IMR-90 (cell line): ENCODE data around the gene HSD17B4. TPM values are rescaled to one million over a fixed set of nuclear protein-coding genes. Genes with fewer than 3 reads are reported as not detected.

Source experiments
- ATAC-seq: fragments of 200-7000 bp; cut with Tn5 transposase; 2 replicates; pipeline ENCODE4 v1.9.1; 2020; ENCODE audit warnings: low read depth, mild to moderate bottlenecking, moderate library complexity
- BruUV-seq: library from RNA; stranded (reverse); fragments of 400-500 nt; replicated peaks from 2 replicates; lab custom pipeline; 2021; lab: Mats Ljungman, UMichigan
- CTCF ChIA-PET: fragments of 300-600 bp; formaldehyde crosslinking; extraction: SDS; loops from one replicate; lab custom pipeline; 2021; ENCODE audit warnings: antibody characterized with exemption; lab: Yijun Ruan, JAX
- POLR2A ChIA-PET: fragments of 300-600 bp; sonication (Branson Sonifier 250); formaldehyde crosslinking; loops from one replicate; lab custom pipeline; 2022; ENCODE audit warnings: antibody characterized with exemption; ENCODE audit not compliant: unreplicated experiment; lab: Charles Lee
- DNase-seq: peaks from one replicate; pipeline ENCODE4 v3.0.0; 2013
- H2AFZ ChIP-seq: replicated peaks from 2 replicates; pipeline ENCODE3; 2013; ENCODE audit warnings: low read length, mild to moderate bottlenecking; ENCODE audit not compliant: poor library complexity
- H2AK5ac ChIP-seq: 2 replicates; pipeline ENCODE4 v1.6.1; 2013; ENCODE audit warnings: low read depth, low read length, inconsistent platforms
- H2AK9ac ChIP-seq: replicated peaks from 2 replicates; pipeline ENCODE3; 2013; ENCODE audit warnings: mild to moderate bottlenecking, low read depth, low read length, moderate library complexity; ENCODE audit not compliant: poor library complexity
- H2BK120ac ChIP-seq: 2 replicates; pipeline ENCODE4 v1.6.1; 2013; ENCODE audit warnings: low read depth, low read length, inconsistent platforms
- H2BK15ac ChIP-seq: 3 replicates; pipeline ENCODE4 v1.6.1; 2013; ENCODE audit warnings: low read depth, low read length, inconsistent platforms
- H2BK20ac ChIP-seq: 2 replicates; pipeline ENCODE4 v1.6.1; 2013; ENCODE audit warnings: low read depth, mild to moderate bottlenecking, inconsistent platforms, low read length, moderate library complexity
- H2BK5ac ChIP-seq: 2 replicates; pipeline ENCODE4 v1.6.1; 2013; ENCODE audit warnings: mild to moderate bottlenecking, low read depth, low read length, inconsistent platforms; ENCODE audit not compliant: poor library complexity, severe bottlenecking
- H3K14ac ChIP-seq: replicated peaks from 2 replicates; pipeline ENCODE4 v1.6.1; 2013; ENCODE audit warnings: low read depth, low read length, inconsistent platforms
- H3K18ac ChIP-seq: 2 replicates; pipeline ENCODE4 v1.6.1; 2013; ENCODE audit warnings: low read depth, low read length, control low read depth
- H3K23ac ChIP-seq: 2 replicates; pipeline ENCODE4 v1.6.1; 2013; ENCODE audit warnings: low read depth, low read length, inconsistent platforms
- H3K27ac ChIP-seq: 2 replicates; pipeline ENCODE4 v1.5.1; 2013; ENCODE audit warnings: mild to moderate bottlenecking, control low read depth, low read length; ENCODE audit not compliant: insufficient read depth
- H3K27me3 ChIP-seq: 2 replicates; pipeline ENCODE4 v1.6.1; 2013; ENCODE audit warnings: low read length; ENCODE audit not compliant: control insufficient read depth, insufficient read depth
- H3K36me3 ChIP-seq: 2 replicates; pipeline ENCODE4 v1.6.1; 2013; ENCODE audit warnings: low read length, mixed read lengths; ENCODE audit not compliant: control insufficient read depth, insufficient read depth
- H3K4ac ChIP-seq: 2 replicates; pipeline ENCODE4 v1.6.1; 2013; ENCODE audit warnings: low read depth, low read length, inconsistent platforms
- H3K4me1 ChIP-seq: 2 replicates; pipeline ENCODE4 v1.6.1; 2013; ENCODE audit warnings: low read length, mixed read lengths; ENCODE audit not compliant: control insufficient read depth, insufficient read depth
- H3K4me2 ChIP-seq: 2 replicates; pipeline ENCODE4 v1.6.1; 2013; ENCODE audit warnings: low read depth, mild to moderate bottlenecking, control low read depth, low read length, moderate library complexity
- H3K4me3 ChIP-seq: 2 replicates; pipeline ENCODE4 v1.5.1; 2013; ENCODE audit warnings: low read depth, mild to moderate bottlenecking, control low read depth, low read length, moderate library complexity; ENCODE audit not compliant: insufficient read depth
- H3K56ac ChIP-seq: 2 replicates; pipeline ENCODE4 v1.6.1; 2013; ENCODE audit warnings: low read length, inconsistent platforms; ENCODE audit not compliant: insufficient read depth; ENCODE audit errors: extremely low read depth
- H3K79me1 ChIP-seq, 2 experiments: 2 replicates each; pipeline ENCODE4 v1.6.1; 2013; ENCODE audit warnings: low read length in 2 of 2, inconsistent platforms in 1 of 2, low read depth in 1 of 2
- H3K9ac ChIP-seq: 2 replicates; pipeline ENCODE4 v1.6.1; 2013; ENCODE audit warnings: low read depth, low read length, control low read depth
- H3K9me1 ChIP-seq: 2 replicates; pipeline ENCODE4 v1.6.1; 2013; ENCODE audit warnings: low read length, inconsistent platforms; ENCODE audit not compliant: insufficient read depth
- H3K9me3 ChIP-seq: 2 replicates; pipeline ENCODE4 v1.6.1; 2013; ENCODE audit warnings: low read length; ENCODE audit not compliant: control insufficient read depth, insufficient read depth
- H4K20me1 ChIP-seq: 2 replicates; pipeline ENCODE4 v1.6.1; 2013; ENCODE audit warnings: low read length, inconsistent platforms; ENCODE audit not compliant: insufficient read depth
- H4K5ac ChIP-seq: 2 replicates; pipeline ENCODE4 v1.6.1; 2013; ENCODE audit warnings: mild to moderate bottlenecking, low read depth, low read length, control low read depth
- H4K8ac ChIP-seq, 2 experiments: 2 replicates each; pipeline ENCODE4 v1.6.1; 2013; ENCODE audit warnings: low read depth in 2 of 2, low read length in 2 of 2, control low read depth in 1 of 2, inconsistent platforms in 1 of 2
- H4K91ac ChIP-seq: 2 replicates; pipeline ENCODE4 v1.6.1; 2013; ENCODE audit warnings: low read depth, low read length, inconsistent platforms; ENCODE audit not compliant: insufficient read depth
- BHLHE40 ChIP-seq: fragments of 150-350 bp; IDR thresholded peaks from 2 replicates; pipeline ENCODE4 v1.6.1; 2016; ENCODE audit warnings: mild to moderate bottlenecking, low read depth, low read length
- CEBPB ChIP-seq: IDR thresholded peaks from 2 replicates; pipeline ENCODE4 v1.6.1; 2012; ENCODE audit warnings: low read depth, low read length, improper control_type of control experiment
- FOS ChIP-seq: fragments of 150-350 bp; IDR thresholded peaks from 2 replicates; pipeline ENCODE4 v1.6.1; 2016; ENCODE audit warnings: low read depth, low read length
- MAZ ChIP-seq: IDR thresholded peaks from 2 replicates; pipeline ENCODE4 v1.6.1; 2012; ENCODE audit warnings: low read depth, mild to moderate bottlenecking, low read length, improper control_type of control experiment, moderate library complexity, borderline replicate concordance
- MXI1 ChIP-seq: IDR thresholded peaks from 2 replicates; pipeline ENCODE4 v1.6.1; 2012; ENCODE audit warnings: low read depth, mild to moderate bottlenecking, low read length, moderate library complexity, borderline replicate concordance
- NFE2L2 ChIP-seq: fragments of 150-350 bp; IDR thresholded peaks from 2 replicates; pipeline ENCODE4 v1.6.1; 2016; ENCODE audit warnings: low read depth, mild to moderate bottlenecking, low read length
- RCOR1 ChIP-seq: IDR thresholded peaks from 2 replicates; pipeline ENCODE4 v1.6.1; 2012; ENCODE audit warnings: mild to moderate bottlenecking, low read length, improper control_type of control experiment; ENCODE audit not compliant: insufficient replicate concordance
- RFX5 ChIP-seq: IDR thresholded peaks from 2 replicates; pipeline ENCODE4 v1.8.0; 2012; ENCODE audit warnings: low read depth, mild to moderate bottlenecking, low read length, moderate library complexity
- SMC3 ChIP-seq: fragments of 150-350 bp; IDR thresholded peaks from 2 replicates; pipeline ENCODE4 v1.6.1; 2016; ENCODE audit warnings: low read depth, mild to moderate bottlenecking, antibody characterized with exemption, low read length, moderate library complexity
- WGBS, 2 experiments: methylation state at CpG; one replicate each; pipeline versions ENCODE4 v1.1.5 to v1.1.7; 2013; ENCODE audit warnings: missing lambda C conversion rate in 2 of 2; ENCODE audit not compliant: insufficient read length in 1 of 2; ENCODE audit errors: extremely low coverage in 2 of 2; 5-methylcytosine and 5-hydroxymethylcytosine counted together
- dilution Hi-C: fragments of 300-500 bp; cut with HindIII; formaldehyde crosslinking; loops from one replicate; pipeline ENCODE4 v1.14.3; 2018; ENCODE audit warnings: low sequenced_read_pairs; ENCODE audit not compliant: unreplicated experiment
- in situ Hi-C: fragments of 300-500 bp; cut with MboI; formaldehyde crosslinking; loops from 3 replicates; pipeline ENCODE4 v1.14.3; 2019; ENCODE audit warnings: low sequenced_read_pairs, inconsistent platforms, mixed read lengths
- intact Hi-C: fragments of 100-400 bp; cut with micrococcal nuclease; formaldehyde crosslinking; loops from 2 replicates; pipeline ENCODE4 v1.10.0; 2022
- polyA plus RNA-seq, 3 experiments: library from polyadenylated mRNA; depleted of rRNA; stranded (reverse); fragments of >200 nt; gene quantifications; 2 replicates each; pipeline ENCODE4 v1.2.3, GENCODE V29; 2012; ENCODE audit warnings: low replicate concordance in 1 of 3
- total RNA-seq: library from RNA; depleted of rRNA; stranded (reverse); fragments of >200 nt; gene quantifications from 2 replicates; pipeline ENCODE4 v1.2.3, GENCODE V29; 2012
- TF ChIP-seq, protein P1 (sequence below): fragments of 150-350 bp; IDR thresholded peaks from 2 replicates; pipeline ENCODE4 v1.6.1; 2016; ENCODE audit warnings: low read depth, mild to moderate bottlenecking, low read length, moderate library complexity, borderline replicate concordance
- TF ChIP-seq, protein P2 (sequence below): conservative IDR thresholded peaks from 2 replicates; pipeline ENCODE4 v1.5.1; 2012; ENCODE audit warnings: mild to moderate bottlenecking, low read depth, low read length, improper control_type of control experiment

Gene HSD17B4
- total and polyA plus RNA-seq, 2 of the 4 experiments (the other 2 are of a cell fraction) = 95.1 to 154 TPM

DNA sequence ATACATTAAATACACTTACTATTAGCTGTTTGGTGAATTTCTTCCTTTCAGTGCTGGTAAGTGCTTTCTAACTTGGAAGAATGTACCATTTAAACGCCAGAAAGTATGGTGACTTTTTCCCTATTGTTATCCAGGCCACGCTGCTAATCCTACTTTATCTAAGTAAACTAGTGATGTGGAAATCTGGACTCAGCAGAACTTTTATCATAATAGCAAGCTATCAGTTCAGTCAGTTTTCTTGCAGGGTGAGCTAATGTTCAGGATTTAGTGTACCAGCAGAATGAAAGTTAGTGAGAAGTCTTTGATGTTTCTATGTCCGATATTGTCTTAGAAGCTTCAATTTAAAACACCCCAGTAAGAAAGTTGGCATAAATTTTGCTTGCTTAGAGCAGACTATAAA, 72.2 kb downstream of the HSD17B4 start:
- H3K23ac ChIP-seq = no peak overlapping the region
- H3K4me2 ChIP-seq = no peak overlapping the region; the same call in none of the 2 replicates
- no peaks in the 10 kb centered on the region for H4K20me1 ChIP-seq
- no peak overlapping the region for H4K5ac ChIP-seq
- peaks cover 2% of the 10 kb centered on the region; the same call in 1 of the 2 replicates for H3K4me1 ChIP-seq
- no CpG with 5 or more reads among the region's 3 CpGs for WGBS, 2 experiments
- no peak overlapping the region for H3K4ac ChIP-seq
- no peak overlapping the region for H2BK120ac ChIP-seq
- ChIA-PET CTCF (interaction anchor here (0.5 to 0.9 kb wide), 2 partner anchors 46 to 624 kb away, joined by 3 read pairs; no protein-coding TSS in a partner anchor), POLR2A (no interaction called here)
- BruUV-seq = no TSS peak
- DNase-seq (peak; percentile 1), ATAC-seq (peak; percentile 42; the same call in 1 of the 2 replicates)
- H3K27me3 ChIP-seq = no peaks in the 10 kb centered on the region
- no peak overlapping the region for H4K8ac ChIP-seq
- no peak overlapping the region for H3K4me3 ChIP-seq
- H2AK5ac ChIP-seq = no peak overlapping the region
- no peaks in the 10 kb centered on the region for H3K9me1 ChIP-seq
- in situ Hi-C loops (no loop called here), intact Hi-C loops (no loop called here), dilution Hi-C loops (no loop called here)
- H2BK5ac ChIP-seq = no peak overlapping the region
- H3K9ac ChIP-seq = no peak overlapping the region
- no peak overlapping the region for H2BK15ac ChIP-seq
- no peaks in the 10 kb centered on the region for H3K79me1 ChIP-seq
- H2AK9ac ChIP-seq = no peak overlapping the region
- no peaks in the 10 kb centered on the region for H3K36me3 ChIP-seq
- TF ChIP-seq CEBPB (no peak), NFE2L2 (no peak), MXI1 (no peak), MAZ (no peak), RFX5 (no peak), FOS (no peak), BHLHE40 (no peak), SMC3 (no peak), RCOR1 (no peak)
- TF ChIP-seq, protein P1, sequence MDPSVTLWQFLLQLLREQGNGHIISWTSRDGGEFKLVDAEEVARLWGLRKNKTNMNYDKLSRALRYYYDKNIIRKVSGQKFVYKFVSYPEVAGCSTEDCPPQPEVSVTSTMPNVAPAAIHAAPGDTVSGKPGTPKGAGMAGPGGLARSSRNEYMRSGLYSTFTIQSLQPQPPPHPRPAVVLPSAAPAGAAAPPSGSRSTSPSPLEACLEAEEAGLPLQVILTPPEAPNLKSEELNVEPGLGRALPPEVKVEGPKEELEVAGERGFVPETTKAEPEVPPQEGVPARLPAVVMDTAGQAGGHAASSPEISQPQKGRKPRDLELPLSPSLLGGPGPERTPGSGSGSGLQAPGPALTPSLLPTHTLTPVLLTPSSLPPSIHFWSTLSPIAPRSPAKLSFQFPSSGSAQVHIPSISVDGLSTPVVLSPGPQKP = no peak
- TF ChIP-seq, protein P2, sequence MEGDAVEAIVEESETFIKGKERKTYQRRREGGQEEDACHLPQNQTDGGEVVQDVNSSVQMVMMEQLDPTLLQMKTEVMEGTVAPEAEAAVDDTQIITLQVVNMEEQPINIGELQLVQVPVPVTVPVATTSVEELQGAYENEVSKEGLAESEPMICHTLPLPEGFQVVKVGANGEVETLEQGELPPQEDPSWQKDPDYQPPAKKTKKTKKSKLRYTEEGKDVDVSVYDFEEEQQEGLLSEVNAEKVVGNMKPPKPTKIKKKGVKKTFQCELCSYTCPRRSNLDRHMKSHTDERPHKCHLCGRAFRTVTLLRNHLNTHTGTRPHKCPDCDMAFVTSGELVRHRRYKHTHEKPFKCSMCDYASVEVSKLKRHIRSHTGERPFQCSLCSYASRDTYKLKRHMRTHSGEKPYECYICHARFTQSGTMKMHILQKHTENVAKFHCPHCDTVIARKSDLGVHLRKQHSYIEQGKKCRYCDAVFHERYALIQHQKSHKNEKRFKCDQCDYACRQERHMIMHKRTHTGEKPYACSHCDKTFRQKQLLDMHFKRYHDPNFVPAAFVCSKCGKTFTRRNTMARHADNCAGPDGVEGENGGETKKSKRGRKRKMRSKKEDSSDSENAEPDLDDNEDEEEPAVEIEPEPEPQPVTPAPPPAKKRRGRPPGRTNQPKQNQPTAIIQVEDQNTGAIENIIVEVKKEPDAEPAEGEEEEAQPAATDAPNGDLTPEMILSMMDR = no peak
- no peak overlapping the region for H2AFZ ChIP-seq
- no peak overlapping the region for H3K14ac ChIP-seq
- H3K27ac ChIP-seq = no peak overlapping the region
- H2BK20ac ChIP-seq = no peak overlapping the region
- no peaks in the 10 kb centered on the region for H3K9me3 ChIP-seq
- no peak overlapping the region for H4K91ac ChIP-seq
- H3K18ac ChIP-seq = no peak overlapping the region
- no peak overlapping the region for H3K56ac ChIP-seq
